WTC11 (cell line): ENCODE data around the gene SLC12A8. TPM values are rescaled to one million over a fixed set of nuclear protein-coding genes. Genes with fewer than 3 reads are reported as not detected.

Experiments
- ATAC-seq: fragments of 200-7000 bp; cut with Tn5 transposase; 2 replicates; pipeline ENCODE4 v1.10.0; 2021; ENCODE audit warnings: mild to moderate bottlenecking, moderate library complexity
- CTCF ChIA-PET: fragments of 300-600 bp; sonication (Branson Sonifier 250); formaldehyde crosslinking; loops from one replicate; lab custom pipeline; 2021; ENCODE audit warnings: antibody characterized with exemption; lab: Charles Lee
- POLR2A ChIA-PET: fragments of 350-600 bp; sonication (Branson Sonifier 250); formaldehyde crosslinking; loops from one replicate; lab custom pipeline; 2021; ENCODE audit warnings: antibody characterized with exemption; lab: Charles Lee
- DNase-seq: peaks from one replicate; pipeline ENCODE4 v3.0.0; 2021; ENCODE audit warnings: low spot score
- H3K27ac Mint-ChIP-seq: 2 replicates; pipeline ENCODE4 v1.8.0; 2021; ENCODE audit warnings: mixed read lengths
- H3K27me3 Mint-ChIP-seq: 2 replicates; pipeline ENCODE4 v1.8.0; 2021; ENCODE audit warnings: low read depth, mild to moderate bottlenecking, moderate library complexity, mixed read lengths
- H3K36me3 Mint-ChIP-seq: 2 replicates; pipeline ENCODE4 v1.8.0; 2021; ENCODE audit warnings: mixed read lengths
- H3K4me1 Mint-ChIP-seq: 2 replicates; pipeline ENCODE4 v1.8.0; 2022; ENCODE audit warnings: mixed read lengths
- H3K4me3 Mint-ChIP-seq: 2 replicates; pipeline ENCODE4 v1.8.0; 2021; ENCODE audit warnings: mild to moderate bottlenecking, moderate library complexity, mixed read lengths
- H3K9me3 Mint-ChIP-seq: 2 replicates; pipeline ENCODE4 v1.8.0; 2021; ENCODE audit warnings: mixed read lengths
- AFF4 ChIP-seq: sonication (generic); formaldehyde crosslinking; IDR thresholded peaks from 2 replicates; pipeline ENCODE4 v1.8.1; 2023; ENCODE audit warnings: mild to moderate bottlenecking, missing genetic modification reagents, borderline replicate concordance
- ATF1 ChIP-seq: sonication (generic); formaldehyde crosslinking; IDR thresholded peaks from 2 replicates; pipeline ENCODE4 v1.8.1; 2023; ENCODE audit warnings: mild to moderate bottlenecking, moderate library complexity, missing genetic modification reagents
- ATF6 ChIP-seq: sonication (generic); formaldehyde crosslinking; IDR thresholded peaks from 2 replicates; pipeline ENCODE4 v1.8.1; 2023; ENCODE audit warnings: mild to moderate bottlenecking, missing genetic modification reagents
- CREB1 ChIP-seq: sonication (generic); formaldehyde crosslinking; IDR thresholded peaks from 2 replicates; pipeline ENCODE4 v1.8.0; 2023; ENCODE audit warnings: mild to moderate bottlenecking, missing genetic modification reagents
- IRF1 ChIP-seq: sonication (generic); formaldehyde crosslinking; IDR thresholded peaks from 2 replicates; pipeline ENCODE4 v1.8.0; 2023; ENCODE audit warnings: missing genetic modification reagents
- NR3C1 ChIP-seq: sonication (generic); formaldehyde crosslinking; conservative IDR thresholded peaks from 2 replicates; pipeline ENCODE4 v1.8.1; 2023; ENCODE audit warnings: low read depth, mild to moderate bottlenecking, missing genetic modification reagents
- PRDM15 ChIP-seq: sonication (generic); formaldehyde crosslinking; IDR thresholded peaks from 2 replicates; pipeline ENCODE4 v1.8.0; 2022; ENCODE audit warnings: missing genetic modification reagents
- RELA ChIP-seq: sonication (generic); formaldehyde crosslinking; IDR thresholded peaks from 2 replicates; pipeline ENCODE4 v1.8.1; 2022; ENCODE audit warnings: missing genetic modification reagents, mild to moderate bottlenecking, borderline replicate concordance
- SMAD4 ChIP-seq: sonication (generic); formaldehyde crosslinking; IDR thresholded peaks from 2 replicates; pipeline ENCODE4 v1.8.0; 2022; ENCODE audit warnings: mild to moderate bottlenecking, missing genetic modification reagents
- USF1 ChIP-seq: sonication (generic); formaldehyde crosslinking; IDR thresholded peaks from 2 replicates; pipeline ENCODE4 v1.8.0; 2022; ENCODE audit warnings: mild to moderate bottlenecking, missing genetic modification reagents
- ZNF281 ChIP-seq: sonication (generic); formaldehyde crosslinking; IDR thresholded peaks from 2 replicates; pipeline ENCODE4 v1.8.0; 2023; ENCODE audit warnings: mild to moderate bottlenecking, missing genetic modification reagents
- ZNF396 ChIP-seq: fragments of 250-450 bp; sonication (Bioruptor Pico); IDR thresholded peaks from 2 replicates; pipeline ENCODE4 v1.8.0; 2021; ENCODE audit warnings: mild to moderate bottlenecking, moderate library complexity, borderline replicate concordance
- ZNF425 ChIP-seq: fragments of 250-450 bp; sonication (Bioruptor Pico); conservative IDR thresholded peaks from 2 replicates; pipeline ENCODE4 v1.9.0; 2021; ENCODE audit warnings: mild to moderate bottlenecking
- ZNF512 ChIP-seq: sonication (generic); formaldehyde crosslinking; IDR thresholded peaks from 2 replicates; pipeline ENCODE4 v1.8.1; 2022; ENCODE audit warnings: missing genetic modification reagents, borderline replicate concordance
- total RNA-seq: library from RNA; stranded (reverse); gene quantifications from 3 replicates; pipeline ENCODE4 v1.2.3, GENCODE V29; 2021

SLC12A8 gene
- total RNA-seq, 1 experiment from 2014 or later: 9.1 TPM

- Mint-ChIP-seq H3K4me1 (peaks cover 28% of the 10 kb centered on the region), H3K36me3 (no peaks in the 10 kb centered on the region), H3K27ac (no peak overlapping the region), H3K4me3 (no peak overlapping the region), H3K27me3 (no peaks in the 10 kb centered on the region), H3K9me3 (no peaks in the 10 kb centered on the region)
- no peak for TF ChIP-seq NR3C1 (CRISPR knock-in tag)
- TF ChIP-seq ZNF281 (CRISPR knock-in tag): no peak
- no peak for TF ChIP-seq PRDM15
- TF ChIP-seq CREB1 (CRISPR knock-in tag): no peak
- no peak for TF ChIP-seq AFF4 (CRISPR knock-in tag)
- no peak for TF ChIP-seq ZNF512
- no peak for TF ChIP-seq ATF1 (CRISPR knock-in tag)
- TF ChIP-seq ZNF425 (CRISPR knock-in tag): no peak
- ChIA-PET CTCF (no interaction called here), POLR2A (interaction anchor here (0.6 kb wide), 1 partner anchor 25 kb away, joined by 3 read pairs; no protein-coding TSS in a partner anchor)
- no peak for ATAC-seq
- DNase-seq: no peak
Measured at GRCh38 chr3:125220727-125221429, 8.3 kb upstream of the SLC12A8 start.

GRCh38 chr3:125220183-125220582, 7.6 kb upstream of the SLC12A8 start:
- POLR2A ChIA-PET: interaction anchor here (0.5 to 0.6 kb wide), 2 partner anchors 26 to 41 kb away, joined by 3 to 5 read pairs; no protein-coding TSS in a partner anchor
- Mint-ChIP-seq H3K4me3 (no peak overlapping the region), H3K36me3 (no peaks in the 10 kb centered on the region), H3K9me3 (no peaks in the 10 kb centered on the region), H3K27me3 (no peaks in the 10 kb centered on the region), H3K27ac (no peak overlapping the region), H3K4me1 (peaks cover 22% of the 10 kb centered on the region)
- no peak for ATAC-seq
- CTCF ChIA-PET: interaction anchor here (0.6 to 0.9 kb wide), 2 partner anchors 64 to 70 kb away, joined by 3 read pairs; no protein-coding TSS in a partner anchor
- no peak for DNase-seq
- TF ChIP-seq IRF1 (CRISPR knock-in tag) (no peak), RELA (CRISPR knock-in tag) (no peak), ZNF396 (CRISPR knock-in tag) (no peak), ATF6 (CRISPR knock-in tag) (no peak), NR3C1 (CRISPR knock-in tag) (no peak), USF1 (CRISPR knock-in tag) (no peak), SMAD4 (CRISPR knock-in tag) (no peak)
